ENCODE results near the gene PROB1. TPM values are rescaled to one million over a fixed set of nuclear protein-coding genes. Genes with fewer than 3 reads are reported as not detected.

Gene PROB1
- total RNA-seq, 1 donor from 2014 or later, result 1.3 TPM

DNA sequence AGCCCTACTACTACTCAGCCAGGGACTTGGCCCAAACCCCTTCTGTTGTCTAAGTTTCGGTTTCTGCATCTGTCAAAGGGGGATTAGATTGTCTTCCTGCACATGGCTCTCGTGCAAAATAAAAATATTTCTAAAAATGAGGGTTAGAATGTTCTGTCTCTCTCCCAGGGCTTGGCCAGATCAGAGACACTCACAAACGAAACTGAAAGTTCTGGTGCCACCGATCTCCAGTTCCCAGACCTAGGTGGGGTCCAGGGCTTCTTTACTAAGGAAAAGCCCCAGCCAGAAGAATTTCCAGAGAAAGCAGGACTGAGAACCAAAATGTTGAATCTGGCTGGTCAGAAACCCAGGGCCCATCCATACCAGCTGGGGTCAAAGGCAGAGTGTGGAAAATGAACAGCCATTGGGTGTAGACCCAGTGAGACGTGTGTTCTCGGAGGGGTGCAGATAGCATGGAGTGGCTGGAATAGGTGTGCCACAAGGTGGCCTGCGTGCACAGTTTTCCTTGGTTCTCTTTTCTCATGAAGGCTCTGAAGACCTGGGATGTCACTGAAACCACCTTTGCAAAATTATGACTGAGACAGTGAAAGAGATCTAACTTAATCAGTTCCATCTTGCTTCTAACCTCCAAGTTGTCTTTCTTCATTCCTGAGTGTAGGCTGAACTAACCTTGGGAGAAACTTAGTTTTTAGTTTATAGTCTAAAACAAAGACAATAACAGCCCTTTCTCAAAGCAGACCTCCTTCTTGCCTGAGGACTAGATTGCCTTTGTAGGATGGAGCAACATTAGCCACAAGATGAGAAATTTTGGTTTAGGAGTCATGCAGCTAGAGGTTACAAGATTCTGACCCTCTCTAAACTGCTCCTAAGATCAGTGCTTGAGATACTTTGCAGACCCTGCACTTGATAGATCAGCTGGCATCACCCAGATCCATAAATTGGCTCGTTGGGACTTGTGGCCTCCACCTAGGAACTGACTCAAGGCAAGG lies 9.5 kb downstream of the PROB1 start:
- peak overlapping the region; percentile 25 for H3K27ac Mint-ChIP-seq
- H3K9me3 Mint-ChIP-seq, result no peaks in the 10 kb centered on the region
- H3K4me1 Mint-ChIP-seq (ENCODE audit: unreplicated experiment), result peaks cover 7% of the 10 kb centered on the region
- TF ChIP-seq, protein P1, sequence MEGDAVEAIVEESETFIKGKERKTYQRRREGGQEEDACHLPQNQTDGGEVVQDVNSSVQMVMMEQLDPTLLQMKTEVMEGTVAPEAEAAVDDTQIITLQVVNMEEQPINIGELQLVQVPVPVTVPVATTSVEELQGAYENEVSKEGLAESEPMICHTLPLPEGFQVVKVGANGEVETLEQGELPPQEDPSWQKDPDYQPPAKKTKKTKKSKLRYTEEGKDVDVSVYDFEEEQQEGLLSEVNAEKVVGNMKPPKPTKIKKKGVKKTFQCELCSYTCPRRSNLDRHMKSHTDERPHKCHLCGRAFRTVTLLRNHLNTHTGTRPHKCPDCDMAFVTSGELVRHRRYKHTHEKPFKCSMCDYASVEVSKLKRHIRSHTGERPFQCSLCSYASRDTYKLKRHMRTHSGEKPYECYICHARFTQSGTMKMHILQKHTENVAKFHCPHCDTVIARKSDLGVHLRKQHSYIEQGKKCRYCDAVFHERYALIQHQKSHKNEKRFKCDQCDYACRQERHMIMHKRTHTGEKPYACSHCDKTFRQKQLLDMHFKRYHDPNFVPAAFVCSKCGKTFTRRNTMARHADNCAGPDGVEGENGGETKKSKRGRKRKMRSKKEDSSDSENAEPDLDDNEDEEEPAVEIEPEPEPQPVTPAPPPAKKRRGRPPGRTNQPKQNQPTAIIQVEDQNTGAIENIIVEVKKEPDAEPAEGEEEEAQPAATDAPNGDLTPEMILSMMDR (conservative IDR thresholded peaks at IDR 0.05), result no peak
- no peaks in the 10 kb centered on the region for H3K36me3 Mint-ChIP-seq
- no peak for DNase-seq (ENCODE audit: extremely low spot score, unreplicated experiment)
- peak overlapping the region; percentile 17 for H3K4me3 Mint-ChIP-seq
- no peaks in the 10 kb centered on the region for H3K27me3 Mint-ChIP-seq

DNA sequence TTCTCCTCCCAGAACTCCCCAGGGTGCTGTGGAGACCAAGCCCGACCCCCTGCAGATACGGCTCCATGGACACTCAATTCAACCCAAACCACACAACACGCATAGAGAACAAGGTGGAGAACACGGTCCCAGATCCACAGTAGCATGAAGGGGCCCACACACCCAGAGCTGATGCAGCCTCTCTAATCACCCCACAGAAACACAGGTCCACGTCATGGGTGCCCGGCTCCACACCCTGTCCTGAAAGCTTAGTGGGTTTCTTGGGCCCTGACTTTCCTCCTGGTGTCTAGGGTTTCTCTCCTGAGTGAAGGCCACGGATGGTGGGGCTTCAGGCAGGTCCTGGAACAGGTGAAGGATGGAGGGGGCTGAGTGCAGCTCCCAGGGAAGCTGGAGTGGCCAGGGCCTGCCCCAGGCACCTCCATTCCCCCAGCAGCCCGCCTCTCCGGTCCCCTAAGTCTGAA lies 10.3 kb downstream of the PROB1 start:
- TF ChIP-seq, protein P1 (conservative IDR thresholded peaks at IDR 0.05), result no peak
- Mint-ChIP-seq H3K36me3 (no peaks in the 10 kb centered on the region), H3K9me3 (no peaks in the 10 kb centered on the region), H3K27me3 (no peaks in the 10 kb centered on the region), H3K4me1 (ENCODE audit: unreplicated experiment) (peaks cover 7% of the 10 kb centered on the region), H3K27ac (peak overlapping the region; percentile 50), H3K4me3 (no peak overlapping the region)
- no peak for DNase-seq (ENCODE audit: extremely low spot score, unreplicated experiment)

DNA sequence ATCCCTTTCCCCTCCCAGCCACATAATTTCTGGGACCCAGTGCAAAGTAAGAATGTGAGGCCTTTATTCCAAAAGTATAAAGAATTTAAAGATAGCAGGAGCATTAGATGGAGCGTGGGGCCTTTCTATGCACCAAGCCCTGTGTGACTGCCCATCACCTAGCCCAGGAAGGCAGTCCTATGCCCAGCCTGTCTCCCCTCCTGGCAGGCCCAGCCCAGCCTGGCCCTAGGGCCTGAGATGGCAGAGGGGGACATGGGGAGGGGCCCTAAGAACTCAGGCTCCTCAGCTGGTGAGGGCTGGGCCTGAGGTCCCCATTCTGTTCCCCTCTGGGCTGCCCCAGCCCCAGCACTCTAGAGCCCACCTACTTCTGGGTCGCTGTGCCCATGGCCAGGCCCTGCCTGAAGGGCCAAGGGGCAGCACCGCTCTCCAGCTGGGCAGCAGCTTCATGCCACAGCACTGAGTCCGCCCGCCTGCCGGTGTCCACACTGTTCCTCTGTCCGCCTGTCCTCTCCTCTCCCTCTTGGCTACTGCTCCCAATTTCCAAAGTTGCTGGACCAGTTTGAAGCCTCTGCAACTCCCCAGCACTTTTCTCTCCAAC lies 10.8 kb downstream of the PROB1 start:
- H3K36me3 Mint-ChIP-seq, result no peaks in the 10 kb centered on the region
- no peak for DNase-seq (ENCODE audit: extremely low spot score, unreplicated experiment)
- H3K4me1 Mint-ChIP-seq (ENCODE audit: unreplicated experiment), result peaks cover 7% of the 10 kb centered on the region
- TF ChIP-seq, protein P1 (conservative IDR thresholded peaks at IDR 0.05), result no peak
- H3K27me3 Mint-ChIP-seq, result no peaks in the 10 kb centered on the region
- peak overlapping the region; percentile 50 for H3K27ac Mint-ChIP-seq
- H3K9me3 Mint-ChIP-seq, result no peaks in the 10 kb centered on the region
- no peak overlapping the region for H3K4me3 Mint-ChIP-seq

DNA sequence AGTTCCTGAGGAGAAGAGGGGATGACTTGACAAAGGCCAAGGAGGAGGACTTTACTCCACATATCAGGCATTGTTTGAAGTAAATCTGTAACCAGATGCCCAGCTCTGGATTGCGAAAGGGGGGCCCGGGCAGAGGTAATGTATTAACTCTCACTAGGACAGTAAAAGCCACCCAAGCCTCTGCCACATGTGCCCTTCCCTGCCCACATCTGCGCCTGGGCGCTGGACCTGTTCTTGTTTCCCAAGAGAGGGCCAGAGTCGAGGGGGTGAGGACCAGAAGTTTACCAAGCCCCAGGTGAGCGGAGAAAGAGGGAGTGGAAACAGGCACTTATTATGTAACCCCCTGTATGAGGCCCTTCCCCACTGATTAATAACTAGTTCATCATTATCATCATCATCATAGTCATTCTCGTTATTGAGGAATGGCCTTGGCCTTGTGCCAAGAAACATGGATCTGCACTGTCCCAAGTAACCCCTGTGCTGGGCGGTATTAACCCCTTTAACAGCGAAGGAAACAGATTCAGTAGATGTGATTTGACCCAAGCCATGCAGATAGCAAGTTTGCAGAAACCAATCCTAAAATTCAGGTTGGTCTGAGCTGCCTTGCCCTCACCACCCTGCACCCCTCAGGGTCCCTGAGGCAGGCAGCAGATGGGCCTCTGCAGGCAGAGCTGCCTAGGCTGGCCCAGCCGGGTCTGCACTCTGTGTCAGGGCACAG lies 11.5 kb downstream of the PROB1 start, which contains the start of gene SLC23A1:
Gene SLC23A1 (minus strand): TSS at position 23 of the 718 bp plus-strand sequence. CDS start 44 bp downstream, outside the sequence.
- no peak for DNase-seq (ENCODE audit: extremely low spot score, unreplicated experiment)
- H3K27me3 Mint-ChIP-seq, result no peaks in the 10 kb centered on the region
- TF ChIP-seq, protein P1 (conservative IDR thresholded peaks at IDR 0.05), result no peak
- no peak within 1 kb of the TSS for H3K27ac Mint-ChIP-seq
- H3K36me3 Mint-ChIP-seq, result no peaks in the 10 kb centered on the region
- no peak within 1 kb of the TSS for H3K4me3 Mint-ChIP-seq
- no peaks in the 10 kb centered on the region for H3K9me3 Mint-ChIP-seq
- H3K4me1 Mint-ChIP-seq (ENCODE audit: unreplicated experiment), result peaks cover 7% of the 10 kb centered on the region

DNA sequence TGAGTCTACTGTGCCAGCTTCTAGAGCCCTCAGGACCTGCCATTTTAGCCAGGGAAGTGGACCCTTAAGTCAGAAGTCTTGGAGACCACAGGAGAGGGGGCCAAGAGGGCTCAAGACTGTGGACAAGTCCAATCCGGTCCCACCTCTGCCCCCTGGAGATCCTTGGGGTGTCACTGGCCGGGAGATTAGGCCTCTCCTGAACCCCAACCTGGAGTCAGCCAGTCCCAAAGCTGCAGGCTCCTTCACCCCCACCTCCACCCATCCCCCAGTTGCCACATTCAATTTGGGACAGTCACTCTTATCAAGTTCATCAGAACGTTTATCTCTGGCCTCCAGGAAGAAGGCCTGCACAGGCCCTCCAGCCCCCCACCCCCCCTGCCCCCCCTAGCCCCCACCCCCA lies 12.1 kb downstream of the PROB1 start:
- TF ChIP-seq, protein P1 (conservative IDR thresholded peaks at IDR 0.05), result no peak
- Mint-ChIP-seq H3K36me3 (no peaks in the 10 kb centered on the region), H3K4me1 (ENCODE audit: unreplicated experiment) (peaks cover 7% of the 10 kb centered on the region), H3K4me3 (no peak overlapping the region), H3K27me3 (no peaks in the 10 kb centered on the region), H3K27ac (no peak overlapping the region), H3K9me3 (no peaks in the 10 kb centered on the region)
- DNase-seq (ENCODE audit: extremely low spot score, unreplicated experiment), result no peak

All from type B pancreatic cell (in vitro differentiated cells).